ENCODE measurements around the gene FIG4.

DNA sequence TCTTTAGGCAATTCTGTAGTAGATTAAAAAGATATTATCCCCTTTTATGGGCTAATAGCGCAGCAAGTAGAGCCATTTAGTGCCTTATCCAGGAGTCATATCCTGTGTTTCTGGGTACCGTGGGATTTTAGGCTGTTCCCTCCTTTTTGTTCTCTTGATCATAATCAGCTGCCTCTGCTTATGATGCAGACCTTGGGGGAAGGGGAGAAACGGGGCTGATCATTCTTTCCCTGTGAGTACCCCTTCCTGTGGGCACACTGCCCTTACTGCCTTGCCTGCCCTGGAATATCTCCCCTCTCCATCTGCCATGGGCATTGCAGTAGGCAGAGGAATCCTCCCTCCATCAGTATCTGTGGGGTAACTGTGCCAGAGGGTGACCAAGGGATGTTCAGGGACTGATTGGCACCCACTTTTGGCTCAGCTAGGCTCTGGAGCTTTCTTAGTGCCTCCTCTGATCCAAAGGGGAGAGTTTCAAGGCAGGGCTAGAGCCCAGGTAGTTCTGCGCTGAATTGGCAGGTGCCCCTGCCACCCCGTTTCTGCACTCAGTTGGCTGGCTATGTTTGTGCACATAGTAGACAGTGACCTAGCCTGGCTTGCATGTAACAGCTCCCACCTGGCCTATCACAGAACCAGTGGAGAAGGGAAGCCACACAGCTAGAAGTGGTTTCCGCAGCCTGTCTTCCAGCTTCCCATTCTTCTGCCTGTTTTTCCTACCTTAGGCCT lies 103.3 kb downstream of the FIG4 start:
- TF ChIP-seq, protein P1, sequence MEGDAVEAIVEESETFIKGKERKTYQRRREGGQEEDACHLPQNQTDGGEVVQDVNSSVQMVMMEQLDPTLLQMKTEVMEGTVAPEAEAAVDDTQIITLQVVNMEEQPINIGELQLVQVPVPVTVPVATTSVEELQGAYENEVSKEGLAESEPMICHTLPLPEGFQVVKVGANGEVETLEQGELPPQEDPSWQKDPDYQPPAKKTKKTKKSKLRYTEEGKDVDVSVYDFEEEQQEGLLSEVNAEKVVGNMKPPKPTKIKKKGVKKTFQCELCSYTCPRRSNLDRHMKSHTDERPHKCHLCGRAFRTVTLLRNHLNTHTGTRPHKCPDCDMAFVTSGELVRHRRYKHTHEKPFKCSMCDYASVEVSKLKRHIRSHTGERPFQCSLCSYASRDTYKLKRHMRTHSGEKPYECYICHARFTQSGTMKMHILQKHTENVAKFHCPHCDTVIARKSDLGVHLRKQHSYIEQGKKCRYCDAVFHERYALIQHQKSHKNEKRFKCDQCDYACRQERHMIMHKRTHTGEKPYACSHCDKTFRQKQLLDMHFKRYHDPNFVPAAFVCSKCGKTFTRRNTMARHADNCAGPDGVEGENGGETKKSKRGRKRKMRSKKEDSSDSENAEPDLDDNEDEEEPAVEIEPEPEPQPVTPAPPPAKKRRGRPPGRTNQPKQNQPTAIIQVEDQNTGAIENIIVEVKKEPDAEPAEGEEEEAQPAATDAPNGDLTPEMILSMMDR (IDR thresholded peaks at IDR 0.05; ENCODE audit: poor library complexity), result no peak
- TF ChIP-seq EZH2 (IDR thresholded peaks at IDR 0.05; ENCODE audit: borderline replicate concordance) (no peak), EZH2phosphoT487 (IDR thresholded peaks at IDR 0.05; ENCODE audit: low read depth, severe bottlenecking, unreplicated experiment) (no peak)
